ENCODE results near the gene MLLT3. TPM values are rescaled to one million over a fixed set of nuclear protein-coding genes. Genes with fewer than 3 reads are reported as not detected.

The MLLT3 gene
- polyA plus RNA-seq, 1 donor = 59.6 TPM

DNA sequence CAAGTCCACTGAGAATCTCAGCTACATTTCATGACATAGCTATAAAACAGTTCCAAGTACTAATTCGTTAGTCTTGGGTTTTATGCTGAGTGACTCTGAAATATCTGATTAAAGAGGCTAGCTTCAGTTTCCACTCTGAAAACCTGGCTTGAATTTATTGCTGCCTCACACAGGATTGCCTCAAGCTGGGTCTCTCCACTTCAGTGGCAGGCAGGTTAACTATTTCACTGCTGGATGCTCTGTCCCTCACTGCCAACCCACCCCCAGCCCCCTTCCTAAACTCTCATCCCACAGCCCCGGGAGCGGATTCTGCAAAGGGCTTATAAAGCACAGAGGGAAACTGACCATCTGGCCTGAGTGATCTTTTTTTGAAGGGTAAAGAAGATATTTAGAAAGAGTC, 318.3 kb downstream of the MLLT3 start:
- DNase-seq (ENCODE audit: low read depth) = no peak

- no peak for DNase-seq (ENCODE audit: low read depth)
Measured at GRCh38 chr9:20303066-20303465, 319.2 kb downstream of the MLLT3 start.

- no peak for DNase-seq (ENCODE audit: low read depth)
Measured at GRCh38 chr9:20302197-20302596, 320.1 kb downstream of the MLLT3 start.

DNA sequence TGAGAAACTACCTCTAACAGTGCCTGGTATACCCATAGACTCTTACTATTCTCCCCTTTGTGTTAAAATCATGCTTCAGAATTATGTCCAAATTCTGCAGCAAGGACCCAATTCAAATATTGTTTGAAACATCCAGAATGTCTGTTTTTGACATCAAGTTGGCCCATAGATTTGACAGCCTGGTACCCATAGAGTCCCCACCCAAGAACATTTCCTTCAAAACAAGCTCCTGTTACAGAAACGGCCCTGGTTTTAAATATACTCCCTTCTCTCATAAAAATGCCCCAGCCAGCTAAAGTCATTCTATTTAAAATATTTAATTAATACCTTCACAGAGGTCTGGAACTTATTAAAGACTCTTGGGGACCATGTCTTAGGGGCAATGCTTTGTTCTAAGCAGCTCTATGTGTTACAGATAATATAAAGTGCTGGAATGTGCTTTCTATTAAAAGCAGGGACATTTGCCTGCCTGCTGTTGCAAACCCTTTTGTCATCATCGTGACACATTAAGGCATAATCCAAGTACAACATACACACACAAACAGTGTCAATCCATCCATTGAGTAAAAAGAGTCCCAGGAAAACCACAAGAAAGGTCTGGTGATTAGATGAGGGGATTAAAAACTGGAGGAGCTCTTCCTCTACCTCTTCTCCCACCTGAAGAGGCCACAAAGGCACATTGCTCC, 321.7 kb downstream of the MLLT3 start:
- DNase-seq (ENCODE audit: low read depth) = no peak

- no peak for DNase-seq (ENCODE audit: low read depth)
Measured at GRCh38 chr9:20297646-20298084, 324.6 kb downstream of the MLLT3 start.

- DNase-seq (ENCODE audit: low read depth) = no peak
Measured at GRCh38 chr9:20295555-20295954, 326.7 kb downstream of the MLLT3 start.

GRCh38 chr9:20294046-20294750, 328.1 kb downstream of the MLLT3 start:
- DNase-seq (ENCODE audit: low read depth) = no peak

- no peak for DNase-seq (ENCODE audit: low read depth)
Measured at GRCh38 chr9:20292002-20292401, 330.3 kb downstream of the MLLT3 start.

Other genes starting within 250 kb of the MLLT3 start
- gene FOCAD, start 61.8 kb upstream of the MLLT3 start, polyA plus RNA-seq (ENCODE audit: insufficient read length) = 14.1 TPM

Data from forelimb muscle (tissue), 1 donor.